Fibroblast of mammary gland (primary cell): ENCODE measurements around the gene CPXM2.
A peak's percentile ranks its signal among the peaks of the same experiment; 100 is the strongest.

Experiments
- DNase-seq: peaks from one replicate; pipeline ENCODE4 v3.0.0-alpha.2; 2010; ENCODE audit warnings: low read depth
- H3K4me3 ChIP-seq: 2 replicates; pipeline ENCODE4 v1.5.1; 2011; ENCODE audit warnings: low read depth, mild to moderate bottlenecking, low read length, moderate library complexity; ENCODE audit not compliant: control insufficient read depth
- TF ChIP-seq, protein P1 (sequence below): conservative IDR thresholded peaks from 2 replicates; pipeline ENCODE4 v1.5.1; 2011; ENCODE audit warnings: low read depth, low read length, inconsistent platforms; ENCODE audit not compliant: control insufficient read depth, insufficient read depth

CPXM2 gene

DNA sequence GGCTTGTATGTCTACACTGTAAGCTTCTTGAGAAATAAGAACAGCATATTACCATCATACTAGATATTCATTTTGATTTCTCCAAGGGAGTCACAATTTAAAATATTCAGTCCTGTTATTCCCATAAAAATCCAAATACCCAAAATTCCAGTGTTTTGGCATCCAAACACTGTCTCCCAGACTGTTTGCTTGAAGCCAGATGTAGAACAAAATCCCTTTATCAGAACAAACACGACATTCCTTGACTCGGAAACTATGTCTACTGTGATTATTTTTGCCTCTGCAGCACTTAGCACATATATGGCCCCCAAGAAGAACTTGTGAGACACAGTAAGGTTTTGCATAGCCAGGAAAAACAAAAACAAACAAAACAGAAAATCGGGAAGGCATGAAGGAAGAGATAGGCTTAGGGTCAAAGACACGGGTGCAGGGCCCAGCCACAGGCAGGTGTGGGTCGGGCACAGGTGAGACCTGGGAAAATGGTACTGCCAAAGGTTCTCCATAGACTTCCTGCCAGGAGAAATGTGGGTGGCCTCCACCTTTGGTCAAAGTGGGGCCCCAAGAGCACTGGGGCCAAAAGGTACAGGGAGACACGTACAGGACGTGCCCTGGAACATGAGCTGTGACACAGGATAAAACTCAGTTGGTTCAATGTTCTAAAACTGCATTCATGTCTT lies 36.5 kb downstream of the CPXM2 start:
- DNase-seq = no peak
- no peak overlapping the region for H3K4me3 ChIP-seq
- TF ChIP-seq, protein P1, sequence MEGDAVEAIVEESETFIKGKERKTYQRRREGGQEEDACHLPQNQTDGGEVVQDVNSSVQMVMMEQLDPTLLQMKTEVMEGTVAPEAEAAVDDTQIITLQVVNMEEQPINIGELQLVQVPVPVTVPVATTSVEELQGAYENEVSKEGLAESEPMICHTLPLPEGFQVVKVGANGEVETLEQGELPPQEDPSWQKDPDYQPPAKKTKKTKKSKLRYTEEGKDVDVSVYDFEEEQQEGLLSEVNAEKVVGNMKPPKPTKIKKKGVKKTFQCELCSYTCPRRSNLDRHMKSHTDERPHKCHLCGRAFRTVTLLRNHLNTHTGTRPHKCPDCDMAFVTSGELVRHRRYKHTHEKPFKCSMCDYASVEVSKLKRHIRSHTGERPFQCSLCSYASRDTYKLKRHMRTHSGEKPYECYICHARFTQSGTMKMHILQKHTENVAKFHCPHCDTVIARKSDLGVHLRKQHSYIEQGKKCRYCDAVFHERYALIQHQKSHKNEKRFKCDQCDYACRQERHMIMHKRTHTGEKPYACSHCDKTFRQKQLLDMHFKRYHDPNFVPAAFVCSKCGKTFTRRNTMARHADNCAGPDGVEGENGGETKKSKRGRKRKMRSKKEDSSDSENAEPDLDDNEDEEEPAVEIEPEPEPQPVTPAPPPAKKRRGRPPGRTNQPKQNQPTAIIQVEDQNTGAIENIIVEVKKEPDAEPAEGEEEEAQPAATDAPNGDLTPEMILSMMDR = no peak

- DNase-seq = no peak
- TF ChIP-seq, protein P1 = no peak
Observed at GRCh38 chr10:123854498-123854897, 37.1 kb downstream of the CPXM2 start.

GRCh38 chr10:123854003-123854402 lies 37.6 kb downstream of the CPXM2 start:
- H3K4me3 ChIP-seq = no peak overlapping the region
- DNase-seq = no peak
- TF ChIP-seq, protein P1 = no peak

More at GRCh38 chr10:123854498-123854897, 37.1 kb downstream of the CPXM2 start:
- H3K4me3 ChIP-seq = no peak overlapping the region

DNA sequence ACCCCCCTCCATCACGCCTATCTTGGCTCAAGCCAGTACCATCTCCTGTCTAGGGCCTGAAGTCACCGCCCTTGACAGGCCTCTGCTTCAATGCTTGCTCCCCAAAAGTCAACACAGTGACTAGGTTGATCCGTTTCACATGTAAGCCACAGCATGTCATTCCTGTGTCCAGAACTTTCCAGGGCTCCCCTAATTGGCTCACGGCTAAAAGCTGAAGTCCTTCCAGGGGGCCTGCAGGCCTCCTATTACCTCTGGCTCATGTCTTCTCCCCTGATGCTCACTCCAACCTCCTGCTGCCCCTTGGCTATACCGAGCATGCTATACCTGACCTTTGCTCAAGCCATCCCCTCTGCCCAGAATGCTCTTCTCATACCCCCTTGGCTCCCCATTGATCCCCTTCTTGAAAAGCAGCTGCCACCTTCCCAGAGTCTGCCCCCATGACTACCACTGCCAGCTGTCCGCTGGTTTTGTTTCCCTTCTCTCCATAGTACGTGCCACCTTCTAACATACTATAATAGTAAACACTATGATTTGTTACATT lies 39.1 kb downstream of the CPXM2 start:
- TF ChIP-seq, protein P1 = no peak
- H3K4me3 ChIP-seq = no peak overlapping the region
- DNase-seq = no peak

- H3K4me3 ChIP-seq = no peak overlapping the region
- DNase-seq = peak; percentile 38
- TF ChIP-seq, protein P1 = no peak
Observed at GRCh38 chr10:123848564-123849457, 42.8 kb downstream of the CPXM2 start.

- H3K4me3 ChIP-seq = no peak overlapping the region
- peak; percentile 65 for DNase-seq
- TF ChIP-seq, protein P1 = no peak
Observed at GRCh38 chr10:123847686-123848432, 43.7 kb downstream of the CPXM2 start.
